ENCODE results near the gene CD93. TPM values are rescaled to one million over a fixed set of nuclear protein-coding genes. Genes with fewer than 3 reads are reported as not detected.

Gene CD93
- total RNA-seq, 2 donors from 2014 or later = 14.2 to 19.2 TPM

DNA sequence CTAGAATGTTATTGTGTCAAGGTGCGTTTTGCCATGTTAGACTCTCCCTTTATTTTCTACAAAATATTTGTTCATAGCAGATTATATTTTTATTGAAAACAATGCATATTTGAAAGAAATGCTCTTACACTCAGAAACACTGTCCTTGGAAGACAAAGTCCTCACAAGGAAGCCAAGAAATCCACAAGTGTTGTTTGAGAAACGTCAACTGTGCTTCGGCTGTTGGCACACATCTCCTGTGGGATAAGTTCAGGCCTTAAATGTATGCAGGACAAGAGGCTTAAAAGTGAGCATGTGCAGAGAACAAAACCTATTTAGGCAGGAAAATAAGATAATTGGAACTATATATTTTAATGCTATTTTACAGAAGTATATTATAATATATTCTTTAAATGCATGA is 27.1 kb downstream of the CD93 start:
- Histone ChIP-seq H3K9me3 (no peaks in the 10 kb centered on the region), H3K4me3 (no peak overlapping the region), H3K36me3 (replicated peaks in 1 of 2; ENCODE audit: insufficient read depth in 1 of 2, low read depth in 2 of 2) (no peaks in the 10 kb centered on the region), H3K4me1 (peaks cover 4% of the 10 kb centered on the region), H3K27ac (no peak overlapping the region), H3K27me3 (no peaks in the 10 kb centered on the region)
- TF ChIP-seq, protein P1, sequence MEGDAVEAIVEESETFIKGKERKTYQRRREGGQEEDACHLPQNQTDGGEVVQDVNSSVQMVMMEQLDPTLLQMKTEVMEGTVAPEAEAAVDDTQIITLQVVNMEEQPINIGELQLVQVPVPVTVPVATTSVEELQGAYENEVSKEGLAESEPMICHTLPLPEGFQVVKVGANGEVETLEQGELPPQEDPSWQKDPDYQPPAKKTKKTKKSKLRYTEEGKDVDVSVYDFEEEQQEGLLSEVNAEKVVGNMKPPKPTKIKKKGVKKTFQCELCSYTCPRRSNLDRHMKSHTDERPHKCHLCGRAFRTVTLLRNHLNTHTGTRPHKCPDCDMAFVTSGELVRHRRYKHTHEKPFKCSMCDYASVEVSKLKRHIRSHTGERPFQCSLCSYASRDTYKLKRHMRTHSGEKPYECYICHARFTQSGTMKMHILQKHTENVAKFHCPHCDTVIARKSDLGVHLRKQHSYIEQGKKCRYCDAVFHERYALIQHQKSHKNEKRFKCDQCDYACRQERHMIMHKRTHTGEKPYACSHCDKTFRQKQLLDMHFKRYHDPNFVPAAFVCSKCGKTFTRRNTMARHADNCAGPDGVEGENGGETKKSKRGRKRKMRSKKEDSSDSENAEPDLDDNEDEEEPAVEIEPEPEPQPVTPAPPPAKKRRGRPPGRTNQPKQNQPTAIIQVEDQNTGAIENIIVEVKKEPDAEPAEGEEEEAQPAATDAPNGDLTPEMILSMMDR (IDR thresholded peaks at IDR 0.05) = no peak
- TF ChIP-seq POLR2A (IDR thresholded peaks at IDR 0.05) = no peak
- ATAC-seq (no peak), DNase-seq (no peak)
- intact Hi-C loops (cut with DNase I) = no loop called here
- WGBS, 2 donors = 58 to 59% methylated on average over 3 of the region's 3 CpGs

DNA sequence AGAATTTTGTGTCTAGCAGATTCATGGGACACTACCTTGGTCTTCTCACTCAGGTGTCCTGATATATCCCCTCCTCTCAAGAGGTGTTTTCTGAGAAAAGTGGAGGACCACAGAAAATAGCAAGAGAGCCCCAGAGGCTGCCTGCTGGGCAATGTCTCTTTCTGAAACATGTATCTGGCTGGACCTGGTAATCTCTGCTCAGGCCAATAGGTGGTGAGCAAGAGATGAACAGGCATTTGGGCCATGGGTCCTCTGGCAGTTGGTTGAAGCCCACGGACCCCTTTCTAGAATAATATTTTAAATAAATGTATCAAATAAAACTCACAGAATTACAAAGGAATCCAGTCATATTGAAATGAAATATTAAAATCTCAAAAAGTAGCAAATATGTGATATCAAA is 27.9 kb downstream of the CD93 start:
- Histone ChIP-seq H3K9me3 (no peaks in the 10 kb centered on the region), H3K27me3 (no peaks in the 10 kb centered on the region), H3K36me3 (replicated peaks in 1 of 2; ENCODE audit: insufficient read depth in 1 of 2, low read depth in 2 of 2) (no peaks in the 10 kb centered on the region), H3K4me1 (peaks cover 4% of the 10 kb centered on the region), H3K4me3 (no peak overlapping the region), H3K27ac (no peak overlapping the region)
- TF ChIP-seq, protein P1 (IDR thresholded peaks at IDR 0.05) = no peak
- TF ChIP-seq POLR2A (IDR thresholded peaks at IDR 0.05) = no peak
- DNase-seq (no peak), ATAC-seq (no peak)
- WGBS, 2 donors = 34 to 44% methylated on average over 1 of the region's 1 CpG
- intact Hi-C loops (cut with DNase I) = no loop called here

DNA sequence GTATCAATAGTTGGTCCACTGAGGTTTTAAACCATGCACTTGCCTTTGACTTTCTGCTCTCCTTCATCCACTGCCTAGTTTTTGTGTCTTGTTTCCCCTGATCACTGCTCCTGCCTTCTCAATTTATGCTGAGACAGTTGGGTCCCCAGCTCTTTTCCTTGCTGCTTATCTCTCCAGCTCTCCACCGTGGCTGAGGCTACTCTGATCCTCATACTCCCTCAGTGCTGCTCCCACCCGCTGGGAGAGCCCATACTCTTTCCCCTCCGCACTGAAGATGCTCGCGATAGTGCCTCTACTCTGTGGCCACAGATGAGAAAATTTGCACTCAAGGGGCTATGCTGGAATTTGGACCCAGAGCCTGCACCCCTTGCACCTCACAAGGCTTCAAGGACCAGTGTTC is 33.2 kb downstream of the CD93 start:
- no peaks in the 10 kb centered on the region for H3K36me3 ChIP-seq (replicated peaks in 1 of 2; ENCODE audit: insufficient read depth in 1 of 2, low read depth in 2 of 2)
- no peak for TF ChIP-seq POLR2A (IDR thresholded peaks at IDR 0.05)
- TF ChIP-seq, protein P1 (IDR thresholded peaks at IDR 0.05) = no peak
- DNase-seq (no peak), ATAC-seq (no peak)
- no peaks in the 10 kb centered on the region for H3K9me3 ChIP-seq
- intact Hi-C loops (cut with DNase I) = no loop called here
- peaks cover 0 to 12% of the 10 kb centered on the region in 2 donors for H3K27me3 ChIP-seq
- 71 to 75% methylated on average over 5 of the region's 5 CpGs for WGBS, 2 donors
- H3K27ac ChIP-seq = no peak overlapping the region
- peaks cover 34% of the 10 kb centered on the region for H3K4me1 ChIP-seq
- no peak overlapping the region for H3K4me3 ChIP-seq

DNA sequence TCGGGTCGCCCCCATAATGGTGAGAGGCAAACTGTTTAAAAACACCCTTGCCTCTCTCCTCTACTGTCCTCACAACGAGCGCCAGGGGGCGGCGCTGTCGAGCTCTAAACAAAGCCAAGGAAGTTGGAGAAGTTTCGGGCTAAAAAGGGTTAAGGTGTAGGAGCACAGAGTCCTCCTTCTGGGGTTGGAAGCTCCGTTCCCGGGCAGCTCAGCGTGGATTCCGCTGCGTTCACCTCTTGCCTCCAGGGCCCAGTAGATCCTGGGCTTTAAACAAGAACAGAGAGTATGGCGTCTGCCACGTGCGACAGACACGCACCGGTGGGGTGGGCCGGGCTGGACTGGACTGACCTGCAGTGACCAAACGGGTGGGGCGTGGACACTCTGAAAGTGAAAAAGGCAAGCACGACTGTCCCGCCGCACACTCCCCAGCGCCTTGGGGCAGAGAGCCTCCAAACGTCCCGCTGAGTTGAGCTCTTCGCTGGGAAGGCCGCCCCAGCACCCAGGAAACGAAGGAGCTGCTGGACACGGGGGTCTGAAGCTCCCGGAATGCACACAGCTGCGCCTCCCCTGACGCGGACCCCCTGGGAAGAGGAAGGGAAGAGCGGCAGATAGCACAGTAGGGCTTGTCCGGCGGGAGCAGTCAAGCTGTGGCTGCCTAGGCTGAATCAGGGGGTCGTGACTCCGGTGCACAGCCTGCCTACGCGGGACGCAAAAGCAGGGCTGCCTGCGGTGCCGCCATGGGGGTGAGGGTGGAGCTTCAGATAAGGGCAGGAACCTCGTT is 35.1 kb downstream of the CD93 start:
- ATAC-seq (peak; percentile 28), DNase-seq (peak; percentile 40 to 64 (median 47))
- Histone ChIP-seq H3K36me3 (replicated peaks in 1 of 2; ENCODE audit: insufficient read depth in 1 of 2, low read depth in 2 of 2) (no peaks in the 10 kb centered on the region), H3K27me3 (peaks cover 0 to 23% of the 10 kb centered on the region in 2 donors), H3K4me3 (no peak overlapping the region), H3K9me3 (no peaks in the 10 kb centered on the region), H3K27ac (peak overlapping the region in 2 of 4 donors; percentile 9 to 26), H3K4me1 (peaks cover 36% of the 10 kb centered on the region)
- intact Hi-C loops (cut with DNase I) = no loop called here
- WGBS, 2 donors = 6 to 7% methylated on average over 29 to 46 of the region's 46 CpGs
- TF ChIP-seq, protein P1 (IDR thresholded peaks at IDR 0.05) = peak in 5 of 7 experiments; percentile 29 to 46 (median 33)
- TF ChIP-seq POLR2A (IDR thresholded peaks at IDR 0.05) = peak in 2 of 3 donors; percentile 11 to 36
